HFF-Myc (cell line): ENCODE results near the gene TRA2A.

Experiments
- DNase-seq: peaks from one replicate; pipeline ENCODE4 v3.0.0-alpha.2; 2011; ENCODE audit warnings: low read depth; ENCODE audit errors: extremely low read depth
- H3K4me3 ChIP-seq: replicated peaks from 2 replicates; pipeline ENCODE4 v1.5.1; 2011; ENCODE audit warnings: low read depth, mild to moderate bottlenecking, control low read depth, low read length
- TF ChIP-seq, protein P1 (sequence below): IDR thresholded peaks from 2 replicates; pipeline ENCODE4 v1.5.1; 2012; ENCODE audit warnings: mild to moderate bottlenecking, low read depth, low read length, control low read depth; ENCODE audit errors: missing control alignments

TRA2A gene

GRCh38 chr7:23544913-23545354, 13.2 kb upstream of the TRA2A start:
- DNase-seq, result peak; percentile 29
- no peak overlapping the region for H3K4me3 ChIP-seq
- TF ChIP-seq, protein P1, sequence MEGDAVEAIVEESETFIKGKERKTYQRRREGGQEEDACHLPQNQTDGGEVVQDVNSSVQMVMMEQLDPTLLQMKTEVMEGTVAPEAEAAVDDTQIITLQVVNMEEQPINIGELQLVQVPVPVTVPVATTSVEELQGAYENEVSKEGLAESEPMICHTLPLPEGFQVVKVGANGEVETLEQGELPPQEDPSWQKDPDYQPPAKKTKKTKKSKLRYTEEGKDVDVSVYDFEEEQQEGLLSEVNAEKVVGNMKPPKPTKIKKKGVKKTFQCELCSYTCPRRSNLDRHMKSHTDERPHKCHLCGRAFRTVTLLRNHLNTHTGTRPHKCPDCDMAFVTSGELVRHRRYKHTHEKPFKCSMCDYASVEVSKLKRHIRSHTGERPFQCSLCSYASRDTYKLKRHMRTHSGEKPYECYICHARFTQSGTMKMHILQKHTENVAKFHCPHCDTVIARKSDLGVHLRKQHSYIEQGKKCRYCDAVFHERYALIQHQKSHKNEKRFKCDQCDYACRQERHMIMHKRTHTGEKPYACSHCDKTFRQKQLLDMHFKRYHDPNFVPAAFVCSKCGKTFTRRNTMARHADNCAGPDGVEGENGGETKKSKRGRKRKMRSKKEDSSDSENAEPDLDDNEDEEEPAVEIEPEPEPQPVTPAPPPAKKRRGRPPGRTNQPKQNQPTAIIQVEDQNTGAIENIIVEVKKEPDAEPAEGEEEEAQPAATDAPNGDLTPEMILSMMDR, result peak; percentile 47

- DNase-seq, result no peak
- H3K4me3 ChIP-seq, result no peak overlapping the region
- TF ChIP-seq, protein P1, result no peak
Measured at GRCh38 chr7:23542752-23543151, 11.0 kb upstream of the TRA2A start.

GRCh38 chr7:23539494-23539907, 7.7 kb upstream of the TRA2A start:
- no peak for DNase-seq
- TF ChIP-seq, protein P1, result no peak
- H3K4me3 ChIP-seq, result no peak overlapping the region

GRCh38 chr7:23538301-23538700, 6.5 kb upstream of the TRA2A start:
- no peak for DNase-seq
- TF ChIP-seq, protein P1, result no peak
- H3K4me3 ChIP-seq, result no peak overlapping the region

DNA sequence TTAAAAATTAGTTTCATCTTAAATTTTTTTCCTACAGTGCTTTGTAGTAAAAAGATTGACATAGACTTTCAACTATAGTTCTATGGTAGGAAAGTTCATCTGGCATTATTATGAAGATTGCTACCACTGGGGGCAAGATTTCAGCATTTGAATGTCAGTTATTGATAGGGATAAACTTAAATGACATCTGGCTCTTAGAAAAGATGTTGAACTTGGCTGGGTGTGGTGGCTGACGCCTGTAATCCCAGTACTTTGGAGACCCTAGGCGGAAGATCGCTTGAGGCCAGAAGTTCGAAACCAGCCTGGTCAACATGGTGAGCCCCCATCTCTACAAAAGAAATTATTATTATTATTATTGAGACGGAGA, 1.4 kb upstream of the TRA2A start:
- TF ChIP-seq, protein P1, result no peak
- no peak overlapping the region for H3K4me3 ChIP-seq
- DNase-seq, result no peak

DNA sequence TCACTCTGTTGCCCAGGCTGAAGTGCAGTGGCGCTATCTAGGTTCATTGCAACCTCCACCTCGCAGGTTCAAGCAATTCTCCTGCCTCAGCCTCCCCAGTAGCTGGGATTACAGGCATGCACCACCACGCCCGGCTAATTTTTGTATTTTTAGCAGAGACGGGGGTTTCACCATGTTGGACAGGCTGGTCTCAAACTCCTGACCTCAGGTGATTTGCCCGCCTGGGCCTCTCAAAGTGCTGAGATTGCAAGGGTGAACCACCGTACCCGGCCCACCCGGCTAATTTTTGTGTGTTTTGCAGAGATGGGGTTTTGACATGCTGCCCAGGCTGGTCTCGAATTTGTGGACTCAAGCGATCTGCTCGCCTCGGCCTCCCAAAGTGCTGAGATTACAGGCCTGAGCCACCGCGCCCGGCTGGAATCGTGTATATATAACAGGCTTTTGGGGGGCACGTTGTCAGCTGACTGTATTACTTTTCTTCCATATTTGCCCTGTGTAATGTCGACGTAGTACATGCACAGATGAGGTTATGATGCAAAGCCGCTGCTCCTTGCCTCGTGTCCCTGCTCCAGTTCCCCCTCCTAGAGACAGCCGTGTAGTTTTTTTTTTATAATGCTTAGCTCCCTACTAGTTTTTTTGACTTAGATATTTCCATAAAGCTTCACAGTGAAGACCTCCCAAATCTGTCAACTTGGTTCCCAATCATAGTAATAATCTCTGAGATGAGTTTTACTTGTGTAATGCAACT, 883 bp upstream of the TRA2A start:
- peak overlapping the region; percentile 79 for H3K4me3 ChIP-seq
- no peak for DNase-seq
- TF ChIP-seq, protein P1, result no peak
